Chondrocyte (in vitro differentiated cells): ENCODE results near the gene CXCR5. TPM values are rescaled to one million over a fixed set of nuclear protein-coding genes. Genes with fewer than 3 reads are reported as not detected.

Experiments
- DNase-seq: peaks from one replicate; pipeline ENCODE4 v3.0.0; 2021; ENCODE audit warnings: mixed read lengths, low spot score
- H3K27ac Mint-ChIP-seq: one replicate; pipeline ENCODE4 v1.8.0; 2021; ENCODE audit warnings: mild to moderate bottlenecking, moderate library complexity, mixed read lengths; ENCODE audit not compliant: unreplicated experiment
- H3K27me3 Mint-ChIP-seq: 2 replicates; pipeline ENCODE4 v1.8.0; 2021; ENCODE audit warnings: low read depth, mixed read lengths
- H3K36me3 Mint-ChIP-seq: 2 replicates; pipeline ENCODE4 v1.8.0; 2021; ENCODE audit warnings: low read depth, mixed read lengths
- H3K4me1 Mint-ChIP-seq: 2 replicates; pipeline ENCODE4 v1.8.0; 2021; ENCODE audit warnings: low read depth, mild to moderate bottlenecking, mixed read lengths
- H3K4me3 Mint-ChIP-seq: one replicate; pipeline ENCODE4 v1.8.0; 2021; ENCODE audit warnings: mild to moderate bottlenecking, moderate library complexity, mixed read lengths; ENCODE audit not compliant: unreplicated experiment
- H3K9me3 Mint-ChIP-seq: 2 replicates; pipeline ENCODE4 v1.8.0; 2021; ENCODE audit warnings: low read depth, mixed read lengths
- total RNA-seq: library from RNA; stranded (reverse); gene quantifications from 3 replicates; pipeline ENCODE4 v1.2.1, GENCODE V29; 2021
- TF ChIP-seq, protein P1 (sequence below): fragments of 200-600 bp; sonication (generic); IDR thresholded peaks from 2 replicates; pipeline ENCODE4 v1.5.0; 2021; ENCODE audit warnings: antibody characterized with exemption, mild to moderate bottlenecking, moderate library complexity

The CXCR5 gene
- total RNA-seq, 1 donor from 2014 or later: 0.07 TPM

DNA sequence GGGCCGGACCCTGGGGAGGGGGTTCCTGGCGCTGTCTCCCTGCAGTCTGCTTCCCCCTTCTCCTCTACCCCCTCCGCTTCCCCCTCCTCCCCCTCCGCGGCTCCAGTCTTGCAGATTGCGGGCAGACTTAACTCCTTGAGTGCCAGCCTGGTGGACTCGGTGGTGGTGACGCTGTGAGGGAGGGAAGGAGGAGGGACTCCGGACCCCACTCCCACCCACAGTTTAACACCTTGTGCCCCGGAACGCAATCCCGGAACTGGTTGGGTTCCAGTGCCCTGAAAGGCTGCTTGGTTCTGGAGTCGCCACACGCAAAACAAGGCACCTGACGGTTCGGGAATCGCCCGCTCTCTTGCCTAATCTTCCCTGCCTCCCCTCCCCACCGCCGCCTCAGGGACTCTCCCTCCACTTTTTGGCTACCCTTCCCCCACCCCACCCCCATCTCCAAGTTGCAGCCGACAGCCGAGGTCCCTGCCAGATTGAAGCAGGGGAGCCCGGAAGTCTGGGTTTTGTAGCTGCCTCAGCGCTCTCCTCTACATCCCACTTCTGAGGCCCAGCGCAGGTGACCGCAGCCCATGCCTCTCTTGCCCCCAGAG lies 45.9 kb downstream of the CXCR5 start:
- peak overlapping the region; percentile 83 for H3K27ac Mint-ChIP-seq
- H3K4me3 Mint-ChIP-seq: peak overlapping the region; percentile 88
- H3K9me3 Mint-ChIP-seq: no peaks in the 10 kb centered on the region
- TF ChIP-seq, protein P1, sequence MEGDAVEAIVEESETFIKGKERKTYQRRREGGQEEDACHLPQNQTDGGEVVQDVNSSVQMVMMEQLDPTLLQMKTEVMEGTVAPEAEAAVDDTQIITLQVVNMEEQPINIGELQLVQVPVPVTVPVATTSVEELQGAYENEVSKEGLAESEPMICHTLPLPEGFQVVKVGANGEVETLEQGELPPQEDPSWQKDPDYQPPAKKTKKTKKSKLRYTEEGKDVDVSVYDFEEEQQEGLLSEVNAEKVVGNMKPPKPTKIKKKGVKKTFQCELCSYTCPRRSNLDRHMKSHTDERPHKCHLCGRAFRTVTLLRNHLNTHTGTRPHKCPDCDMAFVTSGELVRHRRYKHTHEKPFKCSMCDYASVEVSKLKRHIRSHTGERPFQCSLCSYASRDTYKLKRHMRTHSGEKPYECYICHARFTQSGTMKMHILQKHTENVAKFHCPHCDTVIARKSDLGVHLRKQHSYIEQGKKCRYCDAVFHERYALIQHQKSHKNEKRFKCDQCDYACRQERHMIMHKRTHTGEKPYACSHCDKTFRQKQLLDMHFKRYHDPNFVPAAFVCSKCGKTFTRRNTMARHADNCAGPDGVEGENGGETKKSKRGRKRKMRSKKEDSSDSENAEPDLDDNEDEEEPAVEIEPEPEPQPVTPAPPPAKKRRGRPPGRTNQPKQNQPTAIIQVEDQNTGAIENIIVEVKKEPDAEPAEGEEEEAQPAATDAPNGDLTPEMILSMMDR: no peak
- H3K36me3 Mint-ChIP-seq: no peaks in the 10 kb centered on the region
- H3K4me1 Mint-ChIP-seq: peaks cover 32% of the 10 kb centered on the region
- no peak for DNase-seq
- H3K27me3 Mint-ChIP-seq: no peaks in the 10 kb centered on the region

DNA sequence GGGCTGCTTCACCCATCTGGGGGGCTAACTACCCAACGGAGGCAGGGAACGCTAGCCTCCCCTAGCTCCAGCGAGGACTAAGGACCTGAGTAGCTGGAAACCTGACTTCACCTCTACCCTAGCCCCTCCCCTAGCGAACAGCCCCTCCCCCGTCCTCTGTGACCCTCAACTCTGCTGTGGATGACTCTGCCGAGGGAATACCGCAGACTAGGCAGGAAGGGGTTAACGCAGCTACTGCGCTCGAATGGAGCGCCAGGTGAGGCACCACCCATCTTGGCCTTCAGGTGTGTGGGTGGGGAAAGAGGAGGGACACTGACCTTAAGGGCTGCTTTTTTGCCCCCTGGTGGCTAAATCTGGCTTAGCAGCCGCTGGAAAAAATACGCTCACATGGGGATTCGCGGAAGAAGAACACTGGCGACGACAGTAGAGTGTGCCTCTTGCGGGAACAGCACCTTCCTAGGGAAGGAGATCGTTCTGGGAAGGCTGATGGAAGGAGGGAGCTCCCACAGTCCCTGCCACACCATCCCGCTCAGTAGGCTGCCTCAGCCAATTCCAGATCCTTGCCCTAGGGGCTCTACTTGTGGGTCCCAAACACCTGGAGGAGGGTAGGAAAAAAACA lies 46.5 kb downstream of the CXCR5 start:
- TF ChIP-seq, protein P1: peak; percentile 96

DNA sequence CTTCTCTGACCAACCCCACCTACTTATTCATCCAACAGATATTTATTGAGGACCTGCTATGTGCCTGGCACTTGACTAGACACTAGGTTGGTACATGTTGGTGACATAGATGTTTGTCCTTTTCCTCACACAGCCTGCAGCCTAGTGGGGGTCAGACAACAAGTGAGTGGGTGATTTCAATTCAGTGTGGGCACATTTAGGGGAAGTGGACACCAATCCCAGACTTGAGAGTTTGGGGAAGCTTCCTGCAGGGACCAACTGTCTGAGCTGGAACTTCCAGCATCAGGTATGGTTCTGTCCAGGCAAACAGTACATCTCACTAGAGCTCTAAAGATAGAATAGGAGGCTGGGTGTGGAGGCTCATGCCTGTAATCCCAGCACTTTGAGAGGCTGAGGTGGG lies 47.9 kb downstream of the CXCR5 start:
- TF ChIP-seq, protein P1: no peak
- H3K27me3 Mint-ChIP-seq: no peaks in the 10 kb centered on the region
- no peak for DNase-seq
- no peaks in the 10 kb centered on the region for H3K9me3 Mint-ChIP-seq
- no peak overlapping the region for H3K27ac Mint-ChIP-seq
- H3K4me3 Mint-ChIP-seq: no peak overlapping the region
- H3K36me3 Mint-ChIP-seq: no peaks in the 10 kb centered on the region
- H3K4me1 Mint-ChIP-seq: peaks cover 27% of the 10 kb centered on the region

More for the DNA sequence above, 46.5 kb downstream of the CXCR5 start:
- no peaks in the 10 kb centered on the region for H3K9me3 Mint-ChIP-seq
- no peaks in the 10 kb centered on the region for H3K36me3 Mint-ChIP-seq
- H3K27ac Mint-ChIP-seq: peak overlapping the region; percentile 83
- H3K27me3 Mint-ChIP-seq: no peaks in the 10 kb centered on the region
- peaks cover 32% of the 10 kb centered on the region for H3K4me1 Mint-ChIP-seq
- peak overlapping the region; percentile 88 for H3K4me3 Mint-ChIP-seq
- no peak for DNase-seq

DNA sequence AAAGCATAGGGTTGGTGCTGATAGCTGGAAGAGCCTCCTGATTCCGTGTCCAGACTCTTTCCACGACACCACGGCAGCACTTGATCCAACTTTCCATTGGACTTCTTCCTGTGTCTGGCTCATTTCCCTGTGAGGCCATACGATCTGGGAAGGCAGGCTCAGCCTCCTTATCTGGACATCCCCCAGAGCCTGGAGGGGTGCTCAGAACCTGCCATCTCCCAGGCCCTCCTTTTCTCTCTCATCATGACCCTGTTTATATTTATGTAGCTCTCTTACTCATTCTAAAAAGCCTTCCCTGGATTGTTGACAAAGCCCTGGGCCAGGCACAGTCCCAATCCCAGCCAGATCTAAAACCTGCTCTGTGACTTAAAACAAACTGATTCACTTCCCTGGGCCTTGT lies 49.8 kb downstream of the CXCR5 start:
- TF ChIP-seq, protein P1: no peak
- Mint-ChIP-seq H3K9me3 (no peaks in the 10 kb centered on the region), H3K4me1 (peaks cover 17% of the 10 kb centered on the region), H3K4me3 (no peak overlapping the region), H3K27ac (no peak overlapping the region), H3K36me3 (no peaks in the 10 kb centered on the region), H3K27me3 (no peaks in the 10 kb centered on the region)
- DNase-seq: no peak

DNA sequence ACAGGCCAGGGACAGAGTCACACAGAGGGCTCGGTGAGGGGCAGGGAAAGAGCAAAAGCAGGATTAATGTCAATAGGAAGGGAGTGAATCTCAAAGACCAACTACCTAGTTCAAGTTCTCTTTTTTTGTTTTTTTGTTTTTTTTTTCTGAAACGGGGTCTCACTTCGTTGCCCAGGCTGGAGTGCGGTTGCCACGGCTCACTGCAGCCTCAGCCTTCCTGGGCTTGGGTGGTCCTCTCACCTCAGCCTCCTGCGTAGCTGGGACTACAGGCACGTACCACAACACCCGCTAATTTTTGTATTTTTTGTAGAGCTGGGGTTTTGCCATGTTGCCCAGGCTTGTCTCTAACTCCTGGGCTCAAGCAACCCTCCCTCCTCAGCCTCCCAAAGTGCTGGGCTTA lies 51.7 kb downstream of the CXCR5 start:
- Mint-ChIP-seq H3K4me3 (no peak overlapping the region), H3K4me1 (peaks cover 21% of the 10 kb centered on the region), H3K9me3 (no peaks in the 10 kb centered on the region), H3K27ac (no peak overlapping the region), H3K36me3 (no peaks in the 10 kb centered on the region), H3K27me3 (no peaks in the 10 kb centered on the region)
- DNase-seq: no peak
- TF ChIP-seq, protein P1: no peak
